ENCODE data around the gene COL28A1. TPM values are rescaled to one million over a fixed set of nuclear protein-coding genes. Genes with fewer than 3 reads are reported as not detected.

Gene COL28A1
- total RNA-seq, 1 donor: 0.36 TPM

- Histone ChIP-seq H3K4me2 (ENCODE audit: insufficient read depth, low read length) (no peak overlapping the region), H3K27me3 (ENCODE audit: insufficient read depth, low read length) (no peaks in the 10 kb centered on the region), H4K20me1 (ENCODE audit: insufficient read depth, low read length) (no peaks in the 10 kb centered on the region), H3K4me1 (ENCODE audit: insufficient read depth, low read length) (peaks cover 28% of the 10 kb centered on the region), H3K9me3 (ENCODE audit: low read depth, low read length) (no peaks in the 10 kb centered on the region), H2AFZ (ENCODE audit: low read length) (no peak overlapping the region), H3K27ac (ENCODE audit: low read depth, low read length) (no peak overlapping the region), H3K79me2 (ENCODE audit: insufficient read depth, low read length) (no peaks in the 10 kb centered on the region), H3K4me3 (ENCODE audit: insufficient read depth, low read length) (no peak overlapping the region), H3K36me3 (ENCODE audit: insufficient read depth, low read length) (no peaks in the 10 kb centered on the region)
- no peak for TF ChIP-seq CTCF (IDR thresholded peaks at IDR 0.05; ENCODE audit: extremely low read depth, low read depth, low read length)
- DNase-seq (ENCODE audit: insufficient read length, low spot score, missing footprints): no peak
These were observed 21.2 kb upstream of the COL28A1 start for GRCh38 chr7:7556852-7557251.

GRCh38 chr7:7554649-7555575 lies 19.2 kb upstream of the COL28A1 start:
- no peak overlapping the region for H3K4me3 ChIP-seq (ENCODE audit: insufficient read depth, low read length)
- H4K20me1 ChIP-seq (ENCODE audit: insufficient read depth, low read length): no peaks in the 10 kb centered on the region
- peak; percentile 67 for DNase-seq (ENCODE audit: insufficient read length, low spot score, missing footprints)
- H3K4me2 ChIP-seq (ENCODE audit: insufficient read depth, low read length): peak overlapping the region; percentile 59
- H3K79me2 ChIP-seq (ENCODE audit: insufficient read depth, low read length): no peaks in the 10 kb centered on the region
- peak overlapping the region; percentile 18 for H2AFZ ChIP-seq (ENCODE audit: low read length)
- H3K9me3 ChIP-seq (ENCODE audit: low read depth, low read length): no peaks in the 10 kb centered on the region
- H3K4me1 ChIP-seq (ENCODE audit: insufficient read depth, low read length): peaks cover 28% of the 10 kb centered on the region
- H3K27me3 ChIP-seq (ENCODE audit: insufficient read depth, low read length): no peaks in the 10 kb centered on the region
- H3K36me3 ChIP-seq (ENCODE audit: insufficient read depth, low read length): no peaks in the 10 kb centered on the region
- TF ChIP-seq CTCF (IDR thresholded peaks at IDR 0.05; ENCODE audit: extremely low read depth, low read depth, low read length): no peak
- H3K27ac ChIP-seq (ENCODE audit: low read depth, low read length): peak overlapping the region; percentile 87

- Histone ChIP-seq H2AFZ (ENCODE audit: low read length) (peak overlapping the region; percentile 69), H3K79me2 (ENCODE audit: insufficient read depth, low read length) (no peaks in the 10 kb centered on the region)
These were observed 18.4 kb upstream of the COL28A1 start for GRCh38 chr7:7554021-7554432.

More at GRCh38 chr7:7554021-7554432, 18.4 kb upstream of the COL28A1 start:
- H3K4me3 ChIP-seq (ENCODE audit: insufficient read depth, low read length): peak overlapping the region; percentile 8
- peak; percentile 87 for DNase-seq (ENCODE audit: insufficient read length, low spot score, missing footprints)
- H3K9me3 ChIP-seq (ENCODE audit: low read depth, low read length): no peaks in the 10 kb centered on the region
- H3K4me2 ChIP-seq (ENCODE audit: insufficient read depth, low read length): peak overlapping the region; percentile 59
- H4K20me1 ChIP-seq (ENCODE audit: insufficient read depth, low read length): no peaks in the 10 kb centered on the region
- H3K27me3 ChIP-seq (ENCODE audit: insufficient read depth, low read length): no peaks in the 10 kb centered on the region
- no peaks in the 10 kb centered on the region for H3K36me3 ChIP-seq (ENCODE audit: insufficient read depth, low read length)
- TF ChIP-seq CTCF (IDR thresholded peaks at IDR 0.05; ENCODE audit: extremely low read depth, low read depth, low read length): no peak
- peak overlapping the region; percentile 87 for H3K27ac ChIP-seq (ENCODE audit: low read depth, low read length)
- H3K4me1 ChIP-seq (ENCODE audit: insufficient read depth, low read length): peaks cover 28% of the 10 kb centered on the region
